NCI-H1417 (cell line): ENCODE data around the gene MPI.
A peak's percentile ranks its signal among the peaks of the same experiment; 100 is the strongest.

Source experiments
- DNase-seq, 3 experiments: peaks; one replicate each; lab custom pipeline; 2025; lab: John Stamatoyannopoulos, UW

Gene MPI

DNA sequence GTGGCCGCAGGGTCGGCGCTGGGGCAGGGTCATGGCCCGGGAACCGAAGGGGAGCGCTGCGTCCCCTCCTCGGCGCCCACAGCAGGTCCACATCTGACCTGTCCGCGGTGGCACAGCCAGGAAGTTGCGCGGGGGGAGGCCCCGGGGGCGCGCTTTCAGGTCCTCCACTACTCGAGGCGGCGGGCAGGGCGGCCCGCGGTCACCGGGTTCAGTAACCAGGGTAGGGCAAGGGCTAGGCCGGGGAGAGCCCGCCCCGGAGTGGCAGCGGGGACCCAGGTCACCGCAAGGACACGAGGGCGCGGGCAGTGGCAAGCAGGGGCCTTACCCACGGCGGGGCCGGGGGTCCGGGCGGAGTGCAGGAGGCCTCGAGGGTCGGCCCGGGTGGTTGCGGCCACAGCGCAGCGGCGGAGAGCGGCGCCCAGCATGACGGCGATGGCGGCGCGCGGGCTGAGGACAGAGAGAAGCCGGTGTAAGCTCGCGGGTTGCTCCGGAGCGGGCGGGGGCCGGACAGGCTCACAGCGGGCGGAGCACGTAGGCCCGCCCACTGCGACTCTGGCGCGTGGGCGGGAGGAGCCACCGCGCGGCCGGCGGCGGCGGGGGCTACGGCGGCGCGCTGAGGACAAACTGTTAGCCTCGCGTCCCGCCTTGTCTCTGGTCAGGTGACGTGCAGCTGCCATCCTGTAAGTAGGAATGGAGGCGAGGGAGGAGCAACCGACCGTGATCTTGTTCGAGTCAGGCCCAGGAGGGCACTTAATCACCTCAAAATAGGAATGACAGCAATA is 47.9 kb downstream of the MPI start, which contains the start of gene COX5A:
Gene COX5A, minus strand, starts transcription at position 484 of the 782 bp plus-strand sequence. Its CDS starts 59 bp downstream, at position 425.
- DNase-seq = peak; percentile 98 to 99 (median 98)

DNA sequence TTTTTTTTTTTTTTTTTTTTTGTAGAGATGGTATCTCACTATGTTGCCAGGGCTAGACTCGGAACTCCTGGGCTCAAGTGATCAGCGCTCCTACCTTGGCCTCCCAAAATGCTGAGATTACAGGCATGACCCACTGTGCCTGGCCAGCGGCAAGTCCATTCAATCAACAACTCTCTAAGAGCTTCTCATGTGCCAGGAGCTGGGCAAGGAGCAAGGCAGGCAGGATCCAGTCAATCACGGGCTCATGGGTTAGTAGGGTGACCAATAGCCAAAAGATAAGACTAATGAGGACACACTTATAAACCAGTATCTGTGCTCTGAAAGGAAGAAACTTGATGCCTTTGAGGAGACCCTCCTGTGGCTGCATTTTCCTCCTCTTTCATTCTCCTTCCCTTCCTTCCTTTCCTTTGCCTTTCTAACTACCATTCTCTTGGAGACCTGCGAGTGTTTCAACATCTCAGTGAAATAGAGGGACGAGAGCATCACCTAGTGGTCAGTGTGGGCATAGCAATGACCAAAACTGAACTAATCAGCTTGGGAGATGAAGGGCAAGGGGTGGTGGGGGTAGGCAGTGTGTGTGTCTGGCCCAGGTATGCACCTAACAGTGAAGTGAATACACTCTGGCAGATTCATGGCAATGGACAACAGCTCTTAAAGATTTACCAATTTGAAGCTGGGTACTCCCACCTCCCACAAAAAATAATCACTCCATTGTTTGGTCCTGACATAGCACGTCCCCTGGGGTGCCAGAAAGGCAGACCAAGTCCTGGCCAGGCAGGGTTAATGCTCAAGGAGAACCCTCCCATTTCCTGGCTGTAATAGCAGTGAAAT is 60.5 kb downstream of the MPI start:
- peak; percentile 80 to 93 (median 85) for DNase-seq

DNA sequence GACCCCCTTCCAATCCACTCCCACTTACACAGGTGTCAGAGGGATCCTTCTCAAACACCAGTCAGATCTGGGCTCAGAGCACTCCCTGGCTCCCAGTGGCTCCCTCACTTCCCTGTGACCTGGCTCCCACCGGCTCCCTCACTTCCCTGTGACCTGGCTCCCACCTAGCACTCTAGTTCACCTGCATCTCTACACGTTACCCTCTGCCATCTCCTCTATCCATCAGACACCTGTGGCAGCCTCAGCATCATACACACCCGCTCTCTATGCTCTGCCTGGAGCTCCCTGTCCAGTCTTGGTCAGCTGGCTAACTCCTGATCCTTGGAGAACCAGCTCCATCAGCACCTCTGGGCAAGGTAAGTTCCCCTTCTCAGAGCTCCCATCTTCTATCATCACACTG is 61.2 kb downstream of the MPI start:
- DNase-seq = no peak
